ENCODE data around the gene PDSS2.

- no peak for TF ChIP-seq CTCF (IDR thresholded peaks at IDR 0.05)
- TF ChIP-seq POLR2AphosphoS5 (IDR thresholded peaks at IDR 0.05; ENCODE audit: insufficient read depth in 1 of 2, low read depth in 1 of 2): no peak
Measured at GRCh38 chr6:107323133-107323785, 136.1 kb downstream of the PDSS2 start.
